Measurements from ENCODE around the gene SLC38A2. TPM values are rescaled to one million over a fixed set of nuclear protein-coding genes. Genes with fewer than 3 reads are reported as not detected.

SLC38A2 gene
- total RNA-seq, 1 donor from 2014 or later, result 216 TPM

DNA sequence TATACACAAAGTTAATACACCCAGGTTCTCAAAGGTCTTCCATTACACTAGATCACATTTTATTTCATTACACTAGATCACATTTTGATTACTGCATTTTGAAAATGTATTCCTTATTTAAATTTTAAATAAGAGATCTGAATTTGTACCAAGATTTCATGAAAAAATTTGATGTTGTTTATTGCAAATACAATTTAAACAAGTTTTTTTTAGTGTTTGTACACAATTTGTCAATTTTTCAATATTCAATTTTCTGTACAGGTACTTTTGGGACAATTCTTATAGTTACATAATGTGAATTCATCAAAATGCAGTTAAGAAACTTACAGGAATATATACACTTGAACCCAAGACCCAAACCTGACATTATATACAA, 14.3 kb downstream of the SLC38A2 start:
- TF ChIP-seq CTCF (IDR thresholded peaks at IDR 0.05; ENCODE audit: unreplicated experiment), result no peak

DNA sequence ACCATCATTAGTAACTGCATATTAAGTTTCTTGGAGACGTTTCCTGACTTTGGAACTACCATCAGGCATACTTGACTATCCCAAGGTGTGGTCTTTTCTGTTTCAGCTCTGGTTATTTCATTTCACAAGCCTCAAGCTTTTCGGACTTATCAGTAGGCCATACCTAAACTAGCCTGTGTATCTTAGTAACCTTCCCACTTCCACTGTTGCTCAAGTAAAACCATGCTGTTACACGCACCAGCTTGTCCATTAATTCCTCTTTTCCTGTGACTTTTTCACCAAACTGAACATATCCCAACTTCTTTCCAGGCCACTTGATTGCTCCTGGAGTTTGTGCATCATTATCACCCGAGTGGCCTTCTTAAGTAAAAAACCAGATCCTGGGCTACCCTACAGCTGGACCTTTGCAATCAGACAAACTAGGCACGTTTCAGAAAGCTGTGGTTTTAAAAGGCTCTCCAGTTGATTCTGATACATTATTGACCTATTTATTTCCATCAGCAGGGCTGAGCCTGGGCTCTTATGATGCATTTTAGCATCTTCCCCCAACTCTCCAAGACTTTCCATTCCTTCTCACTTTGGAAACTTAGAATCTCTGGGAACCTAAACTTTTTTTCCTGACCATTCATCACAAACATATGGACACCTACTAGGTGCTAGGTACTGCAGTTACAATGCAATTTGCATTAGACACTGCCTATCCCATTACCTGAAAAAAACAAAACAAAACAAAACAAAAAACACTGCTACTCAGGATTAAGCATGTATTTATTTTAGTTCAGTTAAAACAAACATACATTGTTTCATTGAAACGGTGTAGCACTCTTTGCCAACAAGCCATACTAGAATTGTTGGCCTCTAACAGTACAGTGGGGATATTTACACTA, 14.9 kb downstream of the SLC38A2 start:
- Mint-ChIP-seq H3K27ac (peak overlapping the region; percentile 54), H3K36me3 (ENCODE audit: insufficient read depth) (peaks cover 33% of the 10 kb centered on the region), H3K27me3 (no peaks in the 10 kb centered on the region), H3K4me3 (ENCODE audit: low read depth) (no peak overlapping the region), H3K4me1 (ENCODE audit: low read depth) (peaks cover 21% of the 10 kb centered on the region), H3K9me3 (ENCODE audit: low read depth) (no peaks in the 10 kb centered on the region)
- TF ChIP-seq CTCF (IDR thresholded peaks at IDR 0.05; ENCODE audit: unreplicated experiment), result no peak
- DNase-seq (ENCODE audit: low spot score, unreplicated experiment), result no peak

More for the DNA sequence above, 14.3 kb downstream of the SLC38A2 start:
- peaks cover 38% of the 10 kb centered on the region for H3K36me3 Mint-ChIP-seq (ENCODE audit: insufficient read depth)
- H3K4me1 Mint-ChIP-seq (ENCODE audit: low read depth), result peaks cover 24% of the 10 kb centered on the region
- no peak for DNase-seq (ENCODE audit: low spot score, unreplicated experiment)
- no peaks in the 10 kb centered on the region for H3K9me3 Mint-ChIP-seq (ENCODE audit: low read depth)
- no peak overlapping the region for H3K27ac Mint-ChIP-seq
- H3K4me3 Mint-ChIP-seq (ENCODE audit: low read depth), result no peak overlapping the region
- H3K27me3 Mint-ChIP-seq, result no peaks in the 10 kb centered on the region

GRCh38 chr12:46356655-46357437, 15.7 kb downstream of the SLC38A2 start:
- Mint-ChIP-seq H3K4me3 (ENCODE audit: low read depth) (no peak overlapping the region), H3K9me3 (ENCODE audit: low read depth) (no peaks in the 10 kb centered on the region), H3K36me3 (ENCODE audit: insufficient read depth) (peaks cover 26% of the 10 kb centered on the region), H3K27ac (peak overlapping the region; percentile 54), H3K27me3 (no peaks in the 10 kb centered on the region), H3K4me1 (ENCODE audit: low read depth) (peaks cover 16% of the 10 kb centered on the region)
- no peak for TF ChIP-seq CTCF (IDR thresholded peaks at IDR 0.05; ENCODE audit: unreplicated experiment)
- DNase-seq (ENCODE audit: low spot score, unreplicated experiment), result no peak

DNA sequence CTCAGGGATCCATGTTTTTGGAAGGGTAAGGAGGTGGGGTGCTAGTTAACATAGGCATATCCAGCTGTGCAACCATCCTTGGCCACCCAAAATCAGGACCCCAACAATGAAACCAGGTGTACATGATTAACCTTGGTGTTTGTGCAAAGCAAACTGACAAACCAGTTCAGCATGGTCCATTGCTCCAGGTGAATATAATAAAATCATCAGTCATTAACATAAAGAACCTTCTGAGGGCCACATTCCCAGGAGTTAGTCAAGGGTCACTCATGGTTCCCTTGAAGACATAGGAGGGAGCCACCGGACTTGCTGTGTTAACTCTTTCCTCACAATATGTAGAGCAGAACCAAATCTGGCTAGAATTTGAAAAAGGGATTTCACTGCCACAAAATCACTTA, 17.8 kb downstream of the SLC38A2 start:
- Mint-ChIP-seq H3K27me3 (no peaks in the 10 kb centered on the region), H3K9me3 (ENCODE audit: low read depth) (no peaks in the 10 kb centered on the region), H3K36me3 (ENCODE audit: insufficient read depth) (peaks cover 11% of the 10 kb centered on the region), H3K4me3 (ENCODE audit: low read depth) (no peak overlapping the region), H3K27ac (no peak overlapping the region), H3K4me1 (ENCODE audit: low read depth) (peaks cover 13% of the 10 kb centered on the region)
- TF ChIP-seq CTCF (IDR thresholded peaks at IDR 0.05; ENCODE audit: unreplicated experiment), result no peak
- no peak for DNase-seq (ENCODE audit: low spot score, unreplicated experiment)

- H3K4me1 Mint-ChIP-seq (ENCODE audit: low read depth), result peaks cover 13% of the 10 kb centered on the region
- peaks cover 6% of the 10 kb centered on the region for H3K36me3 Mint-ChIP-seq (ENCODE audit: insufficient read depth)
- no peak overlapping the region for H3K4me3 Mint-ChIP-seq (ENCODE audit: low read depth)
- TF ChIP-seq CTCF (IDR thresholded peaks at IDR 0.05; ENCODE audit: unreplicated experiment), result no peak
- H3K27me3 Mint-ChIP-seq, result no peaks in the 10 kb centered on the region
- DNase-seq (ENCODE audit: low spot score, unreplicated experiment), result no peak
- no peaks in the 10 kb centered on the region for H3K9me3 Mint-ChIP-seq (ENCODE audit: low read depth)
- no peak overlapping the region for H3K27ac Mint-ChIP-seq
These were observed 18.3 kb downstream of the SLC38A2 start for GRCh38 chr12:46354111-46354801.

Measured in progenitor cell of endocrine pancreas (in vitro differentiated cells).